Type B pancreatic cell (in vitro differentiated cells): ENCODE data around the gene EMX1. TPM values are rescaled to one million over a fixed set of nuclear protein-coding genes. Genes with fewer than 3 reads are reported as not detected.

Experiments used
- DNase-seq: peaks from one replicate; pipeline ENCODE4 v3.0.0; 2021; ENCODE audit warnings: mixed read lengths; ENCODE audit not compliant: unreplicated experiment; ENCODE audit errors: extremely low spot score
- H3K27ac Mint-ChIP-seq: 2 replicates; pipeline ENCODE4 v1.8.0; 2021; ENCODE audit warnings: mild to moderate bottlenecking, mixed read lengths
- H3K27me3 Mint-ChIP-seq: 2 replicates; pipeline ENCODE4 v1.8.0; 2021; ENCODE audit warnings: mixed read lengths
- H3K36me3 Mint-ChIP-seq: 2 replicates; pipeline ENCODE4 v1.8.0; 2021; ENCODE audit warnings: mixed read lengths
- H3K4me1 Mint-ChIP-seq: one replicate; pipeline ENCODE4 v1.8.0; 2021; ENCODE audit warnings: mixed read lengths; ENCODE audit not compliant: unreplicated experiment
- H3K4me3 Mint-ChIP-seq: 2 replicates; pipeline ENCODE4 v1.8.0; 2021; ENCODE audit warnings: mild to moderate bottlenecking, mixed read lengths
- H3K9me3 Mint-ChIP-seq: 2 replicates; pipeline ENCODE4 v1.8.0; 2021; ENCODE audit warnings: mixed read lengths
- total RNA-seq: library from RNA; stranded (reverse); gene quantifications from 2 replicates; pipeline ENCODE4 v1.2.1, GENCODE V29; 2021; ENCODE audit warnings: low replicate concordance
- TF ChIP-seq, protein P1 (sequence below): fragments of 200-600 bp; sonication (generic); conservative IDR thresholded peaks from 2 replicates; pipeline ENCODE4 v1.5.0; 2021; ENCODE audit warnings: antibody characterized with exemption, mild to moderate bottlenecking

Gene EMX1
- total RNA-seq, 1 donor from 2014 or later: 0.97 TPM

DNA sequence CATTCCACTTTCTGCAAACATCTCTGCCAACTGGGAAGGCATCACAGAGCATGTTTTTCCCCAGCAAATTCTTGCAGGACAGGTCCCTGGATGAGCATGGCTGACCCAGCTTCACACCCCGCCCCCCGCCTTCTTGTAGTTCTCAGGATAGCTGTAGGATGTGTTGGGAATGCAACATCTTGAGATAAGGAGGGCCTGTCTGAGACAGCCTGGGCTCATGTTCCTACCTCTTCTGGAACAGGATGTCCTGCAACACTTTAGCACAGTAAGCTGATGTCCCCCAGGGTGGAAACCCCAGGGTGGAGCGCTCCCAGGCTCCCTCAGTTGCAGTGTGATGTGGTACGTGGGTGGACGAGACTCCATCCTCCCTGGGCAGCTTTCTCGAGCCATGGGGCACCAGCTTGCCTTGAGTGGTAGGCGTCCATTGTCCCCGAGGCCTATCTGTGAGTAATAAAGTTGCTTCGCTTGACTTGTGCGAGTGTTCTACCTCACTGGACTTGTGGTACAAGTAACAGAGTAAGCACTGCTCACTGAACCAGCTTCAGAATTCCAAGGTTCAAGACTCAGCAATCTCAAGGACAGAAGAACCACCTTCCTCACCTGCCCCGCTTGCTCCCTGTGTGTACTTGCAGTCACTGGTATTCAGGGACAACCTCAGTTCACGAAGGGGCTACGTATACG lies 48.6 kb downstream of the EMX1 start:
- Mint-ChIP-seq H3K4me3 (no peak overlapping the region), H3K36me3 (no peaks in the 10 kb centered on the region), H3K27me3 (no peaks in the 10 kb centered on the region), H3K9me3 (no peaks in the 10 kb centered on the region), H3K27ac (no peak overlapping the region), H3K4me1 (peaks cover 5% of the 10 kb centered on the region)
- no peak for DNase-seq
- TF ChIP-seq, protein P1, sequence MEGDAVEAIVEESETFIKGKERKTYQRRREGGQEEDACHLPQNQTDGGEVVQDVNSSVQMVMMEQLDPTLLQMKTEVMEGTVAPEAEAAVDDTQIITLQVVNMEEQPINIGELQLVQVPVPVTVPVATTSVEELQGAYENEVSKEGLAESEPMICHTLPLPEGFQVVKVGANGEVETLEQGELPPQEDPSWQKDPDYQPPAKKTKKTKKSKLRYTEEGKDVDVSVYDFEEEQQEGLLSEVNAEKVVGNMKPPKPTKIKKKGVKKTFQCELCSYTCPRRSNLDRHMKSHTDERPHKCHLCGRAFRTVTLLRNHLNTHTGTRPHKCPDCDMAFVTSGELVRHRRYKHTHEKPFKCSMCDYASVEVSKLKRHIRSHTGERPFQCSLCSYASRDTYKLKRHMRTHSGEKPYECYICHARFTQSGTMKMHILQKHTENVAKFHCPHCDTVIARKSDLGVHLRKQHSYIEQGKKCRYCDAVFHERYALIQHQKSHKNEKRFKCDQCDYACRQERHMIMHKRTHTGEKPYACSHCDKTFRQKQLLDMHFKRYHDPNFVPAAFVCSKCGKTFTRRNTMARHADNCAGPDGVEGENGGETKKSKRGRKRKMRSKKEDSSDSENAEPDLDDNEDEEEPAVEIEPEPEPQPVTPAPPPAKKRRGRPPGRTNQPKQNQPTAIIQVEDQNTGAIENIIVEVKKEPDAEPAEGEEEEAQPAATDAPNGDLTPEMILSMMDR: no peak

DNA sequence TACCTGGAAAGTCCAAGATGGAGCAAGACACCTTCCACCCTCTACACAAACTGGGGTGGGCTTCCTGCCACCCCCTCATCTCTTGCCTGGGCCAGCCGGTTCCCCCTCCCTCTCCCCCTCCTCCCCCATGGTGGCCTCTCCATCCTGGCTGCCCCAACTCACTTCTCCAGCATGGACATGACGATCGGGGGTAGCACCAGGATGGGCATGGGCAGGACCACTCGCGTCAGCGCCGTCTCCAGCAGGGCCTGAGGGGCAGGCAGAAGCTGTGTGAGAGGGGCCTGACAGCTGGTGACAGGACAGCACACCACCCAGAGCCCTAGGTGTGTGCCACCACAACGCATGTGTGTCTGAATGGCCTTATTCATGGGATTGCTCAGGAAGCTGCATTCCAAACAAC lies 51.0 kb downstream of the EMX1 start:
- H3K27ac Mint-ChIP-seq: no peak overlapping the region
- no peak overlapping the region for H3K4me3 Mint-ChIP-seq
- H3K4me1 Mint-ChIP-seq: peaks cover under 1% of the 10 kb centered on the region
- H3K36me3 Mint-ChIP-seq: no peaks in the 10 kb centered on the region
- H3K9me3 Mint-ChIP-seq: no peaks in the 10 kb centered on the region
- TF ChIP-seq, protein P1: no peak
- no peaks in the 10 kb centered on the region for H3K27me3 Mint-ChIP-seq
- DNase-seq: no peak

DNA sequence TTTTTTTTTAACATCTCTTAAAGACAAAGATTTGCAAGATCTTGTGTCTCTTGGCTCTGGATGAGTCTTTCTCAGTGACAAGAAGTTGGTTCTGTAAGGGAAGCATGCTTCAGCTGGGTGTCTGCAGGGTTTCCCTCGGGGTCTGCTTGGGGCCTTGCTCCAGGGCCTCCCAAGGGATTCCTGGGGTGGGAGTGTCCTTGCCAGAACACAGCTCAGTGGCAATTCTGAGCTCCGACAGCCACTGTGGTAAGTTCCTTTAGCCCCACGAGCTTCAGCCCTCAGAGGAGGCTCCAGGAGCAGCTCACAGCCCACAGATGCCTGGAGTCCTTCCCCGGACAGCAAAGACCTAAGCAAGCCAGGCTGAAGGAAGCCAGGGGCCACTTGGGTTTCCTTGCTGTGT lies 52.4 kb downstream of the EMX1 start:
- Mint-ChIP-seq H3K4me1 (no peaks in the 10 kb centered on the region), H3K27ac (no peak overlapping the region), H3K4me3 (no peak overlapping the region), H3K36me3 (no peaks in the 10 kb centered on the region), H3K9me3 (no peaks in the 10 kb centered on the region), H3K27me3 (no peaks in the 10 kb centered on the region)
- no peak for DNase-seq
- TF ChIP-seq, protein P1: no peak

DNA sequence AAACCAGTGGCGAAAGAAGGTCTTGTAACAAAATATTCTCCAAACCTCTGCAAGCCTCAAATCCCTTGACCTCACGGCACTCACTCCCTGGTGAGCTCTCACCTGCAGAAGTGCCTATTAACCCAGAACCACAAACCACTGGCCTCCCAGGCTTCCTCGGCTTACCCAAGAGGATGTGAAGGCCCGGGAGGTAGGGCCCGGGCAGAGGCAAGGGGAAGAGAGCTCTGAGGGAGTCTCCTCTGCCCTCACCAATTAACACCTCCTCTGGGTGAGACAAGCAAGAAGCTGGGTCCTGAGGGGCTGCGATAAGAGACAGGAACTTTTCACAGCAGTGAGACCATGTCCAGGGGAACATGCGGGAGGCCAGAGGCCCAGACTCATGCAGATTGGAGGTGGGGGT lies 53.7 kb downstream of the EMX1 start:
- H3K27ac Mint-ChIP-seq: no peak overlapping the region
- no peak for DNase-seq
- H3K27me3 Mint-ChIP-seq: no peaks in the 10 kb centered on the region
- no peak overlapping the region for H3K4me3 Mint-ChIP-seq
- H3K36me3 Mint-ChIP-seq: no peaks in the 10 kb centered on the region
- H3K4me1 Mint-ChIP-seq: no peaks in the 10 kb centered on the region
- TF ChIP-seq, protein P1: no peak
- no peaks in the 10 kb centered on the region for H3K9me3 Mint-ChIP-seq

DNA sequence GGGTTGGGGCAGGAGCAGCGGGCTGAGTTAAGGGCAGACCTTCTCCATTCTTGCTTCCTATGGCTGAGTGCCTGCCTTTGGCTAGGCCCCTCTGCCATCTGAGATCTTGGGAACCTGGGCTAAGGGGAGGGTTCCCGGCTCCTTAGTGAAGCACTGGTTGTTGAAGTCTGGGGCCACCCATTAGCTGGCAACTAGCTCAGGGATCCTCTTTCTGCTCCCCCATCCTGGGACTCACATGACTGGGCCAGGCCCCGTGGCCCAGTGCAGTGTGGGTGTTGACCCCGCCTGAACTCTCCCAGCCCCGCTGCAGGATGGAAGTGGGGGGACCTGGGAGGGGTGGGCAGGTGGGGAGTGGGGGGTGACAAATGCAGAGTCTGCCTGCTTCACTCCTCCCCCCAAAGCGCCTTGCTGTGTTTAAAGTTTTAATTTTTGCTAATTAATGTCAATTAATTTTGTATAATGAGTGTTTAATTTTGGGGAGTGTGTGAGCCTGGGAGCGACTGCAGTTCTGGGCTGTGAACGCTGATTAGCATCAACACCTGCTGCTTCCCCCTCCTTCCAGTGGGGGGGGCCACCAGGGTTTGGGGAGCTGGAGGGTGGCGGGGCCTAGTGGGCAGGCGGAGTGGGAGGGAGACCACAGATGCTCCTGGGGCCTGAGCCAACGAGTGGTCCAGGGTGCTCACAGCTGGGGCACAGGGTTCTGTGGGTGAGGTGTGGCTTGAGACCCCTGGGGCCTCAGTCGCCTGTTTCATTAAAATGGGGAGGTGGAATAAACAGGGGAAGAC lies 55.2 kb downstream of the EMX1 start:
- Mint-ChIP-seq H3K4me3 (no peak overlapping the region), H3K27me3 (no peaks in the 10 kb centered on the region), H3K9me3 (no peaks in the 10 kb centered on the region), H3K27ac (no peak overlapping the region), H3K4me1 (no peaks in the 10 kb centered on the region), H3K36me3 (no peaks in the 10 kb centered on the region)
- DNase-seq: no peak
- TF ChIP-seq, protein P1: no peak
